Measurements from ENCODE around the gene NUCB2. TPM values are rescaled to one million over a fixed set of nuclear protein-coding genes. Genes with fewer than 3 reads are reported as not detected.
"Not testable (repeated sequence)": the region's sequence is repeated elsewhere in the genome, so short reads cannot be mapped to it uniquely, and the experiment has no call there.

NUCB2 gene
- total RNA-seq, 2 donors from 2014 or later: 48.9 to 93.8 TPM

DNA sequence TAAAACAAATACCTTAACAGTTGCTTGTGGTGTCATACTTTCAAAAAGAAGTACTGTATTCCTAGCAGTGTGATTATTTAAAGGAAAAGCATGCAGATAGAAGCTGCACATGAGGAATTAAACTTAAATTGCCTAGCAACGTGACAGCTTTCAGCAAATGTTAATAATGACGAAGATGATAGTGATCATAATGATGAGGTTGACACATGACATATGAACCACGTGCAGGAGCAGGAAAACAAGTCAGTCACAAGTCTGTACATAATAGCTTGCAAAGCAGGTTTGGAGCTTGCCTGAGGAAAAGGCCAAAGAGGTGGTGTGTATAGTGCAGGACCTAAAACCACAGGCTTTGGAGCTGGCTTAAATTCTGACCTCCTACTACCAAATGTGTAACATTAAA lies 38.2 kb upstream of the NUCB2 start:
- Histone ChIP-seq H3K27me3 (replicated peaks; ENCODE audit: insufficient read depth) (no peaks in the 10 kb centered on the region), H3K27ac (no peak overlapping the region), H3K9me3 (no peaks in the 10 kb centered on the region), H3K4me1 (ENCODE audit: control insufficient read depth in 1 of 2, low read depth in 2 of 2) (no peaks in the 10 kb centered on the region), H3K4me3 (no peak overlapping the region), H3K36me3 (no peaks in the 10 kb centered on the region)
- TF ChIP-seq, protein P1, sequence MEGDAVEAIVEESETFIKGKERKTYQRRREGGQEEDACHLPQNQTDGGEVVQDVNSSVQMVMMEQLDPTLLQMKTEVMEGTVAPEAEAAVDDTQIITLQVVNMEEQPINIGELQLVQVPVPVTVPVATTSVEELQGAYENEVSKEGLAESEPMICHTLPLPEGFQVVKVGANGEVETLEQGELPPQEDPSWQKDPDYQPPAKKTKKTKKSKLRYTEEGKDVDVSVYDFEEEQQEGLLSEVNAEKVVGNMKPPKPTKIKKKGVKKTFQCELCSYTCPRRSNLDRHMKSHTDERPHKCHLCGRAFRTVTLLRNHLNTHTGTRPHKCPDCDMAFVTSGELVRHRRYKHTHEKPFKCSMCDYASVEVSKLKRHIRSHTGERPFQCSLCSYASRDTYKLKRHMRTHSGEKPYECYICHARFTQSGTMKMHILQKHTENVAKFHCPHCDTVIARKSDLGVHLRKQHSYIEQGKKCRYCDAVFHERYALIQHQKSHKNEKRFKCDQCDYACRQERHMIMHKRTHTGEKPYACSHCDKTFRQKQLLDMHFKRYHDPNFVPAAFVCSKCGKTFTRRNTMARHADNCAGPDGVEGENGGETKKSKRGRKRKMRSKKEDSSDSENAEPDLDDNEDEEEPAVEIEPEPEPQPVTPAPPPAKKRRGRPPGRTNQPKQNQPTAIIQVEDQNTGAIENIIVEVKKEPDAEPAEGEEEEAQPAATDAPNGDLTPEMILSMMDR (IDR thresholded peaks at IDR 0.05): no peak
- no peak for ATAC-seq (ENCODE audit: insufficient number of reproducible peaks, low FRiP score, low read depth)
- no peak for DNase-seq (ENCODE audit: low spot score)

DNA sequence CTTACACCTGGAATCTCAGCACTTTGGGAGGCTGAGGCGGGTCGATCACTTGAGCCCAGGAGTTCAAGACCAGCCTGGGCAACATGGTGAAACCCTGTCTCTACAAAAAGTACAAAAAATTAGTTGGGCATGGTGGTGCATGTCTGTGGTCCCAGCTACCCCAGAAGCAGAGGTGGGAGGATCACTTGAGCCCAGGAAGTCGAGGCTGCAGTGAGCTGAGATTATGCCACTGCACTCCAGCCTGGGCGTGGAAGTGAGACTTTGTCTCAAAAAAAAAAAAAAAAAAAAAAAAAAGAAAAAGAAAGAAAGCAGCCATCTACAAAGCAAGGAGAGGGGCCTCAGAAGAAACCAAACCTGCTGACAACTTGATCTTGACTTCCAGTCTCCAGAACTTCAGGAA lies 36.6 kb upstream of the NUCB2 start:
- not testable (repeated sequence) for H3K9me3 ChIP-seq; H3K4me1 ChIP-seq (ENCODE audit: control insufficient read depth in 1 of 2, low read depth in 2 of 2); ATAC-seq (ENCODE audit: insufficient number of reproducible peaks, low FRiP score, low read depth); H3K4me3 ChIP-seq; H3K36me3 ChIP-seq; H3K27ac ChIP-seq; DNase-seq (ENCODE audit: low spot score); H3K27me3 ChIP-seq (replicated peaks; ENCODE audit: insufficient read depth)

DNA sequence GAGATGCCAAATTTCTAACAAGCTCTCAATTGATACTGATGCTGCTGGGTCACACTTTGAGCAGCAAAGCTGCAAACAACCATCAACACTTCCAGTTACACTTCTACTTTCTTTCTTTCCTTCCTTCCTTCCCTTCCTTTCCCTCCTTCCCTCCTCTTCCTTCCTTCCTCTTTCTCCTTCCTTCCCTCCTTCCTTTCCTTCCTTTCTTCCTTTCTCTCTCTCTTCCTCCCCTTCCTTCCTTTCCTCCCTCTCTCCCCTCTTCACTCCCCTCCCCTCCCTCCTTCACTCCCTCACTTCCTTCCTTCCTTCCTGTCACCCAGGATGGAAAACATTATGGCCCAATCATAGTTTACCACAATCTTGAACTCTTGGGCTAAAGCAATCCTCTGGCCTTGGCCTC lies 35.8 kb upstream of the NUCB2 start:
- no peak overlapping the region for H3K4me3 ChIP-seq
- H3K36me3 ChIP-seq: no peaks in the 10 kb centered on the region
- TF ChIP-seq, protein P1 (IDR thresholded peaks at IDR 0.05): no peak
- ATAC-seq (ENCODE audit: insufficient number of reproducible peaks, low FRiP score, low read depth) (no peak), DNase-seq (ENCODE audit: low spot score) (no peak)
- no peaks in the 10 kb centered on the region for H3K4me1 ChIP-seq (ENCODE audit: control insufficient read depth in 1 of 2, low read depth in 2 of 2)
- no peaks in the 10 kb centered on the region for H3K27me3 ChIP-seq (replicated peaks; ENCODE audit: insufficient read depth)
- no peak overlapping the region for H3K27ac ChIP-seq
- H3K9me3 ChIP-seq: no peaks in the 10 kb centered on the region

DNA sequence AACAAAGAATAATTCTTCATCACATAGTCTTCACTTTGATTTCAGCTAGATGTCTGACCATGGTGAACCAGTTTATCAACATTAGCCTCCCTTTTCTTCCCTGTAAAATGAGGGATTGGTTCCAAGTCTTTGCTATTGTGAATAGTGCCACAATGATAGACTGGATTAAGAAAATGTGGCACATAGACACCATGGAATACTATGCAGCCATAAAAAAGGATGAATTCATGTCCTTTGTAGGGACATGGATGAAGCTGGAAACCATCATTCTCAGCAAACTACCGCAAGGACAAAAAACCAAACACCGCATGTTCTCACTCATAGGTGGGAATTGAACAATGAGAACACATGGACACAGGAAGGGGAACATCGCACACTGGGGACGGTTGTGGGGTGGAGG lies 33.6 kb upstream of the NUCB2 start:
- not testable (repeated sequence) for H3K4me1 ChIP-seq (ENCODE audit: control insufficient read depth in 1 of 2, low read depth in 2 of 2); H3K27me3 ChIP-seq (replicated peaks; ENCODE audit: insufficient read depth); H3K36me3 ChIP-seq; H3K27ac ChIP-seq; ATAC-seq (ENCODE audit: insufficient number of reproducible peaks, low FRiP score, low read depth); H3K4me3 ChIP-seq; DNase-seq (ENCODE audit: low spot score); H3K9me3 ChIP-seq

DNA sequence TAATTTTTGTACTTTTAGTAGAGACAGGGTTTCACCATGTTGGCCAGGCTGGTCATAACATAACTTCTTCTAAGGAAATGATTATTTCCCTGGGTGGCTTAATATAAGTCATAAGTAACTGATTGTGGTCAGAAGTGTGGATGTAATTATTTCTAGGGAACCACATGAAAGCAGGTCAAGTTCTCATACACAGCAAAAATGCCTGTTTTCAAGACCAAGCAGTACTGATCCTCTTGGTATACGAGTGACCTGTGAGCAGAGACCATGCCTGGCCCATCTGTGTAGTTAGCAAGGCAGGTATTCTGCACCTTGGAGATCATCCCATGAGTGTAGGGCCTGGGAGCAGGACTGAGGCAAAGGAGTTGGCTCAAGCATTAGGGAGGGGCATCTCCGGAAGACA lies 32.5 kb upstream of the NUCB2 start:
- H3K27me3 ChIP-seq (replicated peaks; ENCODE audit: insufficient read depth): no peaks in the 10 kb centered on the region
- H3K4me3 ChIP-seq: no peak overlapping the region
- H3K27ac ChIP-seq: no peak overlapping the region
- H3K4me1 ChIP-seq (ENCODE audit: control insufficient read depth in 1 of 2, low read depth in 2 of 2): no peaks in the 10 kb centered on the region
- TF ChIP-seq, protein P1 (IDR thresholded peaks at IDR 0.05): no peak
- no peak for ATAC-seq (ENCODE audit: insufficient number of reproducible peaks, low FRiP score, low read depth)
- no peaks in the 10 kb centered on the region for H3K9me3 ChIP-seq
- no peak for DNase-seq (ENCODE audit: low spot score)
- no peaks in the 10 kb centered on the region for H3K36me3 ChIP-seq

DNA sequence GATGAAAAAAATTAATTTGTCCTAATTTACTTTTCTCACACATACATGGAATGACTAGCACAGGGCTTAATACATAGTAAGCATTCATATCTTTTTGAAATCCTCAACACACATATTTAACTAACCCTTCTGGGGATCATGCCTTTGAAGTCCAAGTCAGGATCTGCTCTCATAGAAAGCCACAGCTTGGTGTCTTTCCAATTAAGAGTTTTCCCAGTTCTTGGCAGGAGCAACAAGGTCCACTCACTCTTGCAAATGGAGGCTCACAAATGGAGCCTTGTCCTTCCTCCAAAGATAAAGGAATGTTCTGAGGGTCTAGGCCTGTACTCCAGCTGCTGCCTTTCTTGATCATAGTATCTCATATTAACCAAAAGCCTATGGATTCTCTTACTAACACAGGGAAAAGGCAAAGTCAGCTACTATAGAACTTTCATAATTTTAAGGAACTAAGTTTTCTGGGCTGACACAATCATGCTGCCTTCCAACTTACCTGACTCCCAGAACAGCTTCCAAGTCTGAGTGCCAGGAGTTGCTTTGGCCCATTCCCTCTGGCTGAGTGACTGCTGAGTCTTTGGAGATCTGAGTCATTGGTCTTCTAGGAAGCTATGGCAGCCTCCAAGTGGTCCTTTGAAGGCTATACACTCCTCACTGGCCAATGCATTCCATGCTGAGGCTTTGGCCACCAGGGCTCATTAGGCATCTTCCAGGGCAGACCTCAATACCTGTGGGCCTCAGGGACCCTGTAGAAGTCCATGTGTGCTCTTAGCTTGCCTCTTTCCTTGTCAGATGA lies 25.8 kb upstream of the NUCB2 start:
- no peaks in the 10 kb centered on the region for H3K36me3 ChIP-seq
- TF ChIP-seq, protein P1 (IDR thresholded peaks at IDR 0.05): no peak
- ATAC-seq (ENCODE audit: insufficient number of reproducible peaks, low FRiP score, low read depth) (no peak), DNase-seq (ENCODE audit: low spot score) (no peak)
- no peak overlapping the region for H3K27ac ChIP-seq
- no peaks in the 10 kb centered on the region for H3K27me3 ChIP-seq (replicated peaks; ENCODE audit: insufficient read depth)
- no peaks in the 10 kb centered on the region for H3K4me1 ChIP-seq (ENCODE audit: control insufficient read depth in 1 of 2, low read depth in 2 of 2)
- no peaks in the 10 kb centered on the region for H3K9me3 ChIP-seq
- H3K4me3 ChIP-seq: no peak overlapping the region
